HepG2 (cell line): Measurements from ENCODE around the gene PNMA8C. TPM values are rescaled to one million over a fixed set of nuclear protein-coding genes. Genes with fewer than 3 reads are reported as not detected.

Experiments used
- ARNTL ChIP-seq: sonication (generic); formaldehyde crosslinking; IDR thresholded peaks from 2 replicates; pipeline ENCODE4 v1.4.0; 2020; ENCODE audit warnings: mild to moderate bottlenecking, missing genetic modification reagents
- ETV5 ChIP-seq: IDR thresholded peaks from 2 replicates; pipeline ENCODE4 v1.6.1; 2018; ENCODE audit warnings: missing biosample characterization, missing genetic modification reagents, inconsistent platforms, borderline replicate concordance
- HNRNPL ChIP-seq: fragments of 200-400 bp; formaldehyde crosslinking; IDR thresholded peaks from 2 replicates; pipeline ENCODE4 v1.6.1; 2017; ENCODE audit warnings: mild to moderate bottlenecking, low read depth, low read length
- HOXA3 ChIP-seq: sonication (generic); formaldehyde crosslinking; IDR thresholded peaks from 2 replicates; pipeline ENCODE4 v1.5.0; 2020; ENCODE audit warnings: missing genetic modification reagents
- MAFK ChIP-seq, 2 experiments: IDR thresholded peaks in 1 of 2; conservative IDR thresholded peaks in 1 of 2; 2 replicates each; pipeline ENCODE4 v1.6.1; 2011; ENCODE audit warnings: improper control_type of control experiment in 2 of 2, low read length in 2 of 2
- SALL2 ChIP-seq: sonication (generic); formaldehyde crosslinking; IDR thresholded peaks from 2 replicates; pipeline ENCODE4 v1.8.1; 2023; ENCODE audit warnings: mild to moderate bottlenecking, missing genetic modification reagents, inconsistent platforms
- SP1 ChIP-seq, 2 experiments: fragments of 450-650 bp in 1 of 2; sonication (generic) in 1 of 2; formaldehyde crosslinking in 1 of 2; IDR thresholded peaks; 2 replicates each; pipeline versions ENCODE4 v1.4.0 to v1.6.1; 2016 to 2020; ENCODE audit warnings: missing genetic modification reagents in 1 of 2
- TAF1 ChIP-seq: sonication (generic); formaldehyde crosslinking; IDR thresholded peaks from 2 replicates; pipeline ENCODE4 v1.4.0; 2020; ENCODE audit warnings: missing genetic modification reagents
- TEAD3 ChIP-seq: optimal IDR thresholded peaks from 2 replicates; pipeline ENCODE3; 2016; ENCODE audit warnings: borderline replicate concordance
- THYN1 ChIP-seq: sonication (generic); formaldehyde crosslinking; IDR thresholded peaks from 2 replicates; pipeline ENCODE4 v1.8.1; 2023; ENCODE audit warnings: low read depth, mild to moderate bottlenecking, moderate library complexity, missing genetic modification reagents, borderline replicate concordance
- TOE1 ChIP-seq: sonication (generic); formaldehyde crosslinking; IDR thresholded peaks from 2 replicates; pipeline ENCODE4 v1.4.0; 2020; ENCODE audit warnings: mild to moderate bottlenecking, missing genetic modification reagents
- ZEB1 ChIP-seq: IDR thresholded peaks from 2 replicates; pipeline ENCODE4 v1.6.1; 2012; ENCODE audit warnings: mild to moderate bottlenecking, low read depth, inconsistent platforms; ENCODE audit not compliant: insufficient replicate concordance
- ZFP36L1 ChIP-seq: sonication (generic); formaldehyde crosslinking; IDR thresholded peaks from 2 replicates; pipeline ENCODE4 v1.8.0; 2022; ENCODE audit warnings: mild to moderate bottlenecking, missing genetic modification reagents, moderate library complexity
- ZNF232 ChIP-seq: sonication (generic); formaldehyde crosslinking; IDR thresholded peaks from 2 replicates; pipeline ENCODE4 v1.4.0; 2020; ENCODE audit warnings: missing genetic modification reagents, borderline replicate concordance
- ZNF24 ChIP-seq: fragments of 450-650 bp; IDR thresholded peaks from 2 replicates; pipeline ENCODE4 v1.6.1; 2017; ENCODE audit warnings: antibody characterized with exemption, mild to moderate bottlenecking
- polyA plus RNA-seq, 8 experiments: library from polyadenylated mRNA; depleted of rRNA in 3 of 8; stranded (reverse) in 7 of 8; unstranded in 1 of 8; fragments of >200 nt; fragmentation: Illumina TruSeq in 4 of 8; extraction: Trizol in 4 of 8; gene quantifications; 2 replicates each; pipeline versions ENCODE4 v1.2.1 to v1.2.3, GENCODE V29; 2011 to 2016; ENCODE audit warnings: low read depth in 4 of 8, missing spikeins in 1 of 8, mixed read lengths in 1 of 8; ENCODE audit not compliant: insufficient read depth in 1 of 8
- total RNA-seq, 5 experiments: library from RNA; depleted of rRNA; stranded (reverse); fragments of >200 nt; fragmentation: Illumina TruSeq; extraction: Trizol; gene quantifications; 2 replicates each; pipeline ENCODE4 v1.2.3, GENCODE V29; 2016; ENCODE audit warnings: low read depth in 1 of 5
- TF ChIP-seq, protein P1 (sequence below): sonication (generic); formaldehyde crosslinking; IDR thresholded peaks from 2 replicates; pipeline ENCODE4 v1.5.0; 2020; ENCODE audit warnings: missing genetic modification reagents
- TF ChIP-seq, protein P2 (sequence below): sonication (generic); formaldehyde crosslinking; IDR thresholded peaks from 2 replicates; pipeline ENCODE4 v1.4.0; 2020; ENCODE audit warnings: low read depth, missing genetic modification reagents
- TF ChIP-seq, protein P3 (sequence below): IDR thresholded peaks from 2 replicates; pipeline ENCODE4 v1.6.1; 2016; ENCODE audit warnings: low read depth, borderline replicate concordance
- TF ChIP-seq, protein P4 (sequence below): sonication (generic); formaldehyde crosslinking; IDR thresholded peaks from 2 replicates; pipeline ENCODE4 v1.4.0; 2020; ENCODE audit warnings: mild to moderate bottlenecking, missing genetic modification reagents
- TF ChIP-seq, protein P5 (sequence below): IDR thresholded peaks from 2 replicates; pipeline ENCODE4 v1.6.1; 2012; ENCODE audit warnings: inconsistent platforms
- TF ChIP-seq, protein P6 (sequence below): IDR thresholded peaks from 2 replicates; pipeline ENCODE4 v1.6.1; 2018; ENCODE audit warnings: missing genetic modification reagents

PNMA8C gene
- total and polyA plus RNA-seq, 2 of the 13 experiments (the other 11 are each of a cell fraction or from before 2014, with no cell fraction given) = not detected

DNA sequence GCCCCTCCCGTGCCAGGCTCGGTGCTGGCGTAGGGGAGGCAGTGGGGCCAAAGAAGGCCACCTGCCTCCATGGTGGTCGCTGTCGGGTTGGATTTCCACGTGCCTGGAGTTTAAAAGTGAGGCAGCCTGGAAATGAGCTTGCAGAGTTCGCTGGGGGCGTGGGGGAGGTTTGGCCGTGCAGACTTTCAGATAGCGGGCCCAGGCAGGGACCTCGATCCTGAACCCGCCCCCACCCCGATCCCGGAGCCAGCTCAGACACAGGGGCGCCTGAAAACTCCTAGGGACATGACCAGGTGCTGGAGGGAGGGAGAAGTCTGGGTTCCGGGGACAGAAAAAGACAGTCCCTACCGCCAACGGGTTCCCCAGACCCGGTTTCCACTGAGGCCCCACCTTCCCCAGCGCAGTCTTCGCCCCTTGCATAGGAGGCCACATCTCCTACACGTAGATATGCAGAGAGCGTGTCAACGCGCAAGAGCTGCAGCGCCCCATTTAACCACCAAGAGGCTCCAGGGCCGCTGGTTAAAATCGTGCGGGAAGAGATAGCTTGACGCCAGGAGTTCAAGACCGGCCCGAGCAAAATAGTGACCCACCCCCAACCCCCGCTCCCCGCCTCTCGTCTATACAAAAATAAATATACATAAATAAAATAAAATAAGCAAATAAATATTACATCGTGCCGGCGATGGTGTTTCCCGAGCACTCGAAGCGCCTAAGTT is 23.8 kb downstream of the PNMA8C start (continued):
- TF ChIP-seq THYN1 (CRISPR knock-in tag) (no peak), TEAD3 (CRISPR knock-in tag) (peak; percentile 15), SP1 (IDR thresholded peaks at IDR 0.05) (no peak), SP1 (CRISPR knock-in tag; IDR thresholded peaks at IDR 0.05) (peak; percentile 19; the same call in 1 of the 2 replicates), TOE1 (no peak), TAF1 (CRISPR knock-in tag) (peak; percentile 37; the same call in 1 of the 2 replicates), HNRNPL (peak; percentile 52; the same call in 1 of the 2 replicates), ETV5 (no peak), ZFP36L1 (CRISPR knock-in tag) (0 out of 2 replicates have a peak, but pooled peaks have one; percentile 27), SALL2 (CRISPR knock-in tag) (peak; percentile 27; the same call in 1 of the 2 replicates), MAFK (conservative IDR thresholded peaks at IDR 0.05 in 1 of 2, IDR thresholded peaks at IDR 0.05 in 1 of 2; ENCODE audit: low read length in 2 of 2) (no peak), ARNTL (CRISPR knock-in tag) (no peak), ZNF24 (no peak), ZEB1 (peak; percentile 35), ZNF232 (CRISPR knock-in tag) (no peak), HOXA3 (CRISPR knock-in tag) (peak; percentile 71)
- TF ChIP-seq, protein P1, sequence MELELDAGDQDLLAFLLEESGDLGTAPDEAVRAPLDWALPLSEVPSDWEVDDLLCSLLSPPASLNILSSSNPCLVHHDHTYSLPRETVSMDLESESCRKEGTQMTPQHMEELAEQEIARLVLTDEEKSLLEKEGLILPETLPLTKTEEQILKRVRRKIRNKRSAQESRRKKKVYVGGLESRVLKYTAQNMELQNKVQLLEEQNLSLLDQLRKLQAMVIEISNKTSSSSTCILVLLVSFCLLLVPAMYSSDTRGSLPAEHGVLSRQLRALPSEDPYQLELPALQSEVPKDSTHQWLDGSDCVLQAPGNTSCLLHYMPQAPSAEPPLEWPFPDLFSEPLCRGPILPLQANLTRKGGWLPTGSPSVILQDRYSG (CRISPR knock-in tag) = 0 out of 2 replicates have a peak, but pooled peaks have one; percentile 6
- TF ChIP-seq, protein P2, sequence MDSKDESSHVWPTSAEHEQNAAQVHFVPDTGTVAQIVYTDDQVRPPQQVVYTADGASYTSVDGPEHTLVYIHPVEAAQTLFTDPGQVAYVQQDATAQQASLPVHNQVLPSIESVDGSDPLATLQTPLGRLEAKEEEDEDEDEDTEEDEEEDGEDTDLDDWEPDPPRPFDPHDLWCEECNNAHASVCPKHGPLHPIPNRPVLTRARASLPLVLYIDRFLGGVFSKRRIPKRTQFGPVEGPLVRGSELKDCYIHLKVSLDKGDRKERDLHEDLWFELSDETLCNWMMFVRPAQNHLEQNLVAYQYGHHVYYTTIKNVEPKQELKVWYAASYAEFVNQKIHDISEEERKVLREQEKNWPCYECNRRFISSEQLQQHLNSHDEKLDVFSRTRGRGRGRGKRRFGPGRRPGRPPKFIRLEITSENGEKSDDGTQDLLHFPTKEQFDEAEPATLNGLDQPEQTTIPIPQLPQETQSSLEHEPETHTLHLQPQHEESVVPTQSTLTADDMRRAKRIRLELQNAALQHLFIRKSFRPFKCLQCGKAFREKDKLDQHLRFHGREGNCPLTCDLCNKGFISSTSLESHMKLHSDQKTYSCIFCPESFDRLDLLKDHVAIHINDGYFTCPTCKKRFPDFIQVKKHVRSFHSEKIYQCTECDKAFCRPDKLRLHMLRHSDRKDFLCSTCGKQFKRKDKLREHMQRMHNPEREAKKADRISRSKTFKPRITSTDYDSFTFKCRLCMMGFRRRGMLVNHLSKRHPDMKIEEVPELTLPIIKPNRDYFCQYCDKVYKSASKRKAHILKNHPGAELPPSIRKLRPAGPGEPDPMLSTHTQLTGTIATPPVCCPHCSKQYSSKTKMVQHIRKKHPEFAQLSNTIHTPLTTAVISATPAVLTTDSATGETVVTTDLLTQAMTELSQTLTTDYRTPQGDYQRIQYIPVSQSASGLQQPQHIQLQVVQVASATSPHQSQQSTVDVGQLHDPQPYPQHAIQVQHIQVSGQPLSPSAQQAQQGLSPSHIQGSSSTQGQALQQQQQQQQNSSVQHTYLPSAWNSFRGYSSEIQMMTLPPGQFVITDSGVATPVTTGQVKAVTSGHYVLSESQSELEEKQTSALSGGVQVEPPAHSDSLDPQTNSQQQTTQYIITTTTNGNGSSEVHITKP (CRISPR knock-in tag) = no peak
- TF ChIP-seq, protein P3, sequence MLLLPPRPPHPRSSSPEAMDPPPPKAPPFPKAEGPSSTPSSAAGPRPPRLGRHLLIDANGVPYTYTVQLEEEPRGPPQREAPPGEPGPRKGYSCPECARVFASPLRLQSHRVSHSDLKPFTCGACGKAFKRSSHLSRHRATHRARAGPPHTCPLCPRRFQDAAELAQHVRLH = 0 out of 2 replicates have a peak, but pooled peaks have one; percentile 20
- TF ChIP-seq, protein P4, sequence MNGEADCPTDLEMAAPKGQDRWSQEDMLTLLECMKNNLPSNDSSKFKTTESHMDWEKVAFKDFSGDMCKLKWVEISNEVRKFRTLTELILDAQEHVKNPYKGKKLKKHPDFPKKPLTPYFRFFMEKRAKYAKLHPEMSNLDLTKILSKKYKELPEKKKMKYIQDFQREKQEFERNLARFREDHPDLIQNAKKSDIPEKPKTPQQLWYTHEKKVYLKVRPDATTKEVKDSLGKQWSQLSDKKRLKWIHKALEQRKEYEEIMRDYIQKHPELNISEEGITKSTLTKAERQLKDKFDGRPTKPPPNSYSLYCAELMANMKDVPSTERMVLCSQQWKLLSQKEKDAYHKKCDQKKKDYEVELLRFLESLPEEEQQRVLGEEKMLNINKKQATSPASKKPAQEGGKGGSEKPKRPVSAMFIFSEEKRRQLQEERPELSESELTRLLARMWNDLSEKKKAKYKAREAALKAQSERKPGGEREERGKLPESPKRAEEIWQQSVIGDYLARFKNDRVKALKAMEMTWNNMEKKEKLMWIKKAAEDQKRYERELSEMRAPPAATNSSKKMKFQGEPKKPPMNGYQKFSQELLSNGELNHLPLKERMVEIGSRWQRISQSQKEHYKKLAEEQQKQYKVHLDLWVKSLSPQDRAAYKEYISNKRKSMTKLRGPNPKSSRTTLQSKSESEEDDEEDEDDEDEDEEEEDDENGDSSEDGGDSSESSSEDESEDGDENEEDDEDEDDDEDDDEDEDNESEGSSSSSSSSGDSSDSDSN = no peak
- TF ChIP-seq, protein P5, sequence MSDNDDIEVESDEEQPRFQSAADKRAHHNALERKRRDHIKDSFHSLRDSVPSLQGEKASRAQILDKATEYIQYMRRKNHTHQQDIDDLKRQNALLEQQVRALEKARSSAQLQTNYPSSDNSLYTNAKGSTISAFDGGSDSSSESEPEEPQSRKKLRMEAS = peak; percentile 78
- TF ChIP-seq, protein P6, sequence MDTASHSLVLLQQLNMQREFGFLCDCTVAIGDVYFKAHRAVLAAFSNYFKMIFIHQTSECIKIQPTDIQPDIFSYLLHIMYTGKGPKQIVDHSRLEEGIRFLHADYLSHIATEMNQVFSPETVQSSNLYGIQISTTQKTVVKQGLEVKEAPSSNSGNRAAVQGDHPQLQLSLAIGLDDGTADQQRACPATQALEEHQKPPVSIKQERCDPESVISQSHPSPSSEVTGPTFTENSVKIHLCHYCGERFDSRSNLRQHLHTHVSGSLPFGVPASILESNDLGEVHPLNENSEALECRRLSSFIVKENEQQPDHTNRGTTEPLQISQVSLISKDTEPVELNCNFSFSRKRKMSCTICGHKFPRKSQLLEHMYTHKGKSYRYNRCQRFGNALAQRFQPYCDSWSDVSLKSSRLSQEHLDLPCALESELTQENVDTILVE (CRISPR knock-in tag) = no peak
